ENCODE measurements around the gene RBM33. TPM values are rescaled to one million over a fixed set of nuclear protein-coding genes. Genes with fewer than 3 reads are reported as not detected.
A peak's percentile ranks its signal among the peaks of the same experiment; 100 is the strongest.

RBM33 gene
- total RNA-seq, 1 donor from 2014 or later: 67.2 TPM

DNA sequence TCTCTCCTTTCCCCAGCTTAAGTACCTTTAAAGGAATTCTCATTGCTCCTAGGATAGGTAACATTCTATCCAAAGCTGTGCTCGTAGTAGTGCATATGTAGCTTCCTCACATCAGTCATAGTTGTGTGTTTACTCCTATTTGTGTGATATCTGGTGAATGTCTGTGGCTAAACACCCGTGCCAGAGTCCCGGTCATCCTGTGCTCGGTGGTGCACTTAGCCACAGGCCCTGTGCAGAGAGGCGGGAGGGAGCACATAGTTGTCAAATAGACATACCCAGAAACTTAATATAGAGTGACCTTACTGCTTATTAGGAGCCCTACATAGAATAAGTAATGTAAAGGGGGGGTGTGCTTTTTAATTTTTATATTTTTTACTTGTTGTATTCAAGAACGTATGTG is 76.6 kb downstream of the RBM33 start:
- Mint-ChIP-seq H3K36me3 (peaks cover 20% of the 10 kb centered on the region), H3K4me1 (ENCODE audit: unreplicated experiment) (peaks cover 6% of the 10 kb centered on the region), H3K27me3 (no peaks in the 10 kb centered on the region), H3K27ac (no peak overlapping the region), H3K9me3 (no peaks in the 10 kb centered on the region), H3K4me3 (no peak overlapping the region)
- TF ChIP-seq, protein P1, sequence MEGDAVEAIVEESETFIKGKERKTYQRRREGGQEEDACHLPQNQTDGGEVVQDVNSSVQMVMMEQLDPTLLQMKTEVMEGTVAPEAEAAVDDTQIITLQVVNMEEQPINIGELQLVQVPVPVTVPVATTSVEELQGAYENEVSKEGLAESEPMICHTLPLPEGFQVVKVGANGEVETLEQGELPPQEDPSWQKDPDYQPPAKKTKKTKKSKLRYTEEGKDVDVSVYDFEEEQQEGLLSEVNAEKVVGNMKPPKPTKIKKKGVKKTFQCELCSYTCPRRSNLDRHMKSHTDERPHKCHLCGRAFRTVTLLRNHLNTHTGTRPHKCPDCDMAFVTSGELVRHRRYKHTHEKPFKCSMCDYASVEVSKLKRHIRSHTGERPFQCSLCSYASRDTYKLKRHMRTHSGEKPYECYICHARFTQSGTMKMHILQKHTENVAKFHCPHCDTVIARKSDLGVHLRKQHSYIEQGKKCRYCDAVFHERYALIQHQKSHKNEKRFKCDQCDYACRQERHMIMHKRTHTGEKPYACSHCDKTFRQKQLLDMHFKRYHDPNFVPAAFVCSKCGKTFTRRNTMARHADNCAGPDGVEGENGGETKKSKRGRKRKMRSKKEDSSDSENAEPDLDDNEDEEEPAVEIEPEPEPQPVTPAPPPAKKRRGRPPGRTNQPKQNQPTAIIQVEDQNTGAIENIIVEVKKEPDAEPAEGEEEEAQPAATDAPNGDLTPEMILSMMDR (conservative IDR thresholded peaks at IDR 0.05): no peak
- no peak for DNase-seq (ENCODE audit: extremely low spot score, unreplicated experiment)

DNA sequence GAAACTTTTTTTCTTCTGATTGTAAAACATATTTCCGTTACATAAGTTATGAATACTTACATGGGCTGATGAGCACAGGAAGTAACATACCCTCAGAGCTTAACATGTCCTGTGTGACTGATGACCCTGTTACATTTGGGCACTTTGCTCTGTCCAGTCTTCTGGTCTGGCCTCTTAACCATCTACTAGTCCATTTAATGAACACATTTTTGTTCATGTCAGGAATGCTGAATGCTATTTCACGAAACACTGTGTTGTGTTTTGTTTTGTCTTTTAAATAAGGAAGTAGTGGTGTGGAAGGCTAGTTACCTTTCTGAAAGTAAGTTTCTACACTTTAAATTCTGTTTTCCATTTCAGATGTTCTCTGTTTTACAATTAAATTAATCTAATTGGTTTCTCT is 77.7 kb downstream of the RBM33 start:
- H3K4me1 Mint-ChIP-seq (ENCODE audit: unreplicated experiment): peaks cover 6% of the 10 kb centered on the region
- no peaks in the 10 kb centered on the region for H3K9me3 Mint-ChIP-seq
- H3K27ac Mint-ChIP-seq: no peak overlapping the region
- no peak for DNase-seq (ENCODE audit: extremely low spot score, unreplicated experiment)
- no peaks in the 10 kb centered on the region for H3K27me3 Mint-ChIP-seq
- H3K36me3 Mint-ChIP-seq: peaks cover 15% of the 10 kb centered on the region
- H3K4me3 Mint-ChIP-seq: no peak overlapping the region
- TF ChIP-seq, protein P1 (conservative IDR thresholded peaks at IDR 0.05): no peak

DNA sequence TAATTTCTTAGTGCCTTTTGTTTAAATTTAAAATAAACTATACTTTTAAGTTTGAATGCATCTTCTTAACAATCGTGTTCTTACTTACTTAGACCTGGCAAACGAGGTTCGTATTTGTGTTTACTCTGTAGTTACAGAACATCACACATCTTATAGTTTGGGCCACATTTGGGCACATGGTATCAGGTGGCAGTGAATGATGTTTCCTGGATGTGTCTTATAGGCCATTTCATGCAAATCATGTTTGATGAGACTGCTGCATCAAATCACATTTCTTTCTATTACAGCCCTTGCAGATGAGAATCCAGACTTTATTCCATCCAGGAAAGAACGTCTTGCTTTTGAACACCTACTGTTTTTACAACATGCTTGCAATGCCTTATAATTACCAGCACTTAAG is 78.5 kb downstream of the RBM33 start:
- peaks cover 9% of the 10 kb centered on the region for H3K36me3 Mint-ChIP-seq
- TF ChIP-seq, protein P1 (conservative IDR thresholded peaks at IDR 0.05): no peak
- H3K9me3 Mint-ChIP-seq: no peaks in the 10 kb centered on the region

DNA sequence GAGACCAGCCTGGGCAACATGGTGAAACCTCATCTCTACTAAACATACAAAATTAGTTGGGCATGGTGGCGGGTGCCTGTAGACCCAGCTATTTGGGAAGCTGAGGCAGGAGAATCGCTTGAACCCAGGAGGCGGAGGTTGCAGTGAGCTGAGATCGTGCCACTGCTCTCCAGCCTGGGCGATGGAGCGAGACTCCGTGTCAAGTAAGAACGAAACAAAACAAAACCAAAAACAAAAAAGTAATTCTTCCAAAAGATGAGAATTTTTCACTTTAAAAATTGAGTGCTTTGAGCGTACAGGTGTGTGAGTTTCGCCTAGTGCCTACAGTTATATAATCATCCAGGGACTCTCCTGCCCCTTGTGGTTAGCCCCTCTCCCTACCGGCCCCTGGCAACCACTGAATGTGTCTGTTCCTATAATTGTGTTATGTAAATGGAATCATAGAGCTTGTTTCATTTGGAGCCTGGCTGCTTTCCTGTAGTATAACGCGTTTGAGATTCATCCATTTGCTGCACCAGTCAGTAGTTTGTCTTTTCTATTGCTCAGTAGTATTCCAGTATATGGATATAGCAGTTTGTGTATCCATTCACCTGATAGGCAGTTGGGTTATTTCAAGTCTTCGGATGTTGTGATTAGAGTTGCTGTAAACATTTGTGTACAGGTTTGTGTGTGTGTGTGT is 80.0 kb downstream of the RBM33 start:
- Mint-ChIP-seq H3K9me3 (no peaks in the 10 kb centered on the region), H3K27ac (no peak overlapping the region), H3K27me3 (no peaks in the 10 kb centered on the region), H3K4me1 (ENCODE audit: unreplicated experiment) (peaks cover 8% of the 10 kb centered on the region), H3K4me3 (no peak overlapping the region), H3K36me3 (peaks cover 15% of the 10 kb centered on the region)
- no peak for DNase-seq (ENCODE audit: extremely low spot score, unreplicated experiment)
- TF ChIP-seq, protein P1 (conservative IDR thresholded peaks at IDR 0.05): peak; percentile 58

More for the DNA sequence above, 78.5 kb downstream of the RBM33 start:
- H3K4me1 Mint-ChIP-seq (ENCODE audit: unreplicated experiment): peaks cover 6% of the 10 kb centered on the region
- no peak for DNase-seq (ENCODE audit: extremely low spot score, unreplicated experiment)
- H3K4me3 Mint-ChIP-seq: no peak overlapping the region
- no peaks in the 10 kb centered on the region for H3K27me3 Mint-ChIP-seq
- no peak overlapping the region for H3K27ac Mint-ChIP-seq

DNA sequence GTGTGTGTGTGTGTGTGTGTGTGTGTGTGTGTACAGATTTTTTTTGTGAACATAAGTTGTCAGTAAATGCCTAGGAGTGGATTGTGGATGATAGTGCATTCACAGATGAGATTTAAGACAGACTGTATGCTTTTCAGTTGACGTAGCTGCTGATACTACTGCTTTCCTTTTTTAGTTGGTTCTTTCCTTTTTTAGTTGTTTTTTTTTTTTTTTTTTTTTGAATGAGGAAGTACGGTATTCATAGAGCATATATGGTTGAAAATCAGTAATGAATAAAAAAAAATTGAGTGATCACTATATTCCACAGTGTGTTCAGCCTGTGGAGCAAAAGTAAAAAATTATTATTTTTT is 80.5 kb downstream of the RBM33 start:
- Mint-ChIP-seq H3K4me3 (no peak overlapping the region), H3K36me3 (peaks cover 15% of the 10 kb centered on the region), H3K27me3 (no peaks in the 10 kb centered on the region), H3K9me3 (no peaks in the 10 kb centered on the region), H3K4me1 (ENCODE audit: unreplicated experiment) (peaks cover 8% of the 10 kb centered on the region), H3K27ac (no peak overlapping the region)
- TF ChIP-seq, protein P1 (conservative IDR thresholded peaks at IDR 0.05): no peak
- DNase-seq (ENCODE audit: extremely low spot score, unreplicated experiment): no peak

All from type B pancreatic cell (in vitro differentiated cells).